H9 (cell line): Measurements from ENCODE around the gene GBA2. TPM values are rescaled to one million over a fixed set of nuclear protein-coding genes. Genes with fewer than 3 reads are reported as not detected.

ENCODE experiments used
- DNase-seq: peaks from one replicate; pipeline ENCODE4 v3.0.0-alpha.2; 2017
- H2AFZ ChIP-seq: one replicate; pipeline ENCODE4 v1.6.1; 2013; ENCODE audit warnings: mild to moderate bottlenecking, low read length, control low read depth, moderate library complexity
- H2AK5ac ChIP-seq: 2 replicates; pipeline ENCODE4 v1.6.1; 2013; ENCODE audit warnings: low read length, control low read depth, mixed read lengths; ENCODE audit not compliant: insufficient read length
- H2BK120ac ChIP-seq: one replicate; pipeline ENCODE4 v1.6.1; 2013; ENCODE audit warnings: low read depth, mild to moderate bottlenecking, low read length, control low read depth, inconsistent platforms; ENCODE audit not compliant: poor library complexity, severe bottlenecking
- H2BK12ac ChIP-seq: 2 replicates; pipeline ENCODE4 v1.6.1; 2013; ENCODE audit warnings: low read length, control low read depth, mixed read lengths, low read depth; ENCODE audit not compliant: insufficient read length
- H2BK15ac ChIP-seq: 2 replicates; pipeline ENCODE4 v1.6.1; 2013; ENCODE audit warnings: low read depth, low read length, control low read depth
- H2BK20ac ChIP-seq: one replicate; pipeline ENCODE4 v1.6.1; 2013; ENCODE audit warnings: low read depth, mild to moderate bottlenecking, low read length, control low read depth, inconsistent platforms; ENCODE audit not compliant: poor library complexity, severe bottlenecking
- H2BK5ac ChIP-seq: 2 replicates; pipeline ENCODE4 v1.6.1; 2013; ENCODE audit warnings: low read length, control low read depth, mixed read lengths; ENCODE audit not compliant: insufficient read length
- H3K14ac ChIP-seq: 2 replicates; pipeline ENCODE4 v1.6.1; 2013; ENCODE audit warnings: low read length, control low read depth; ENCODE audit not compliant: insufficient read depth
- H3K18ac ChIP-seq: 2 replicates; pipeline ENCODE4 v1.6.1; 2013; ENCODE audit warnings: low read depth, mild to moderate bottlenecking, mixed read lengths, low read length, control low read depth; ENCODE audit not compliant: insufficient read length
- H3K23ac ChIP-seq: 2 replicates; pipeline ENCODE4 v1.6.1; 2013; ENCODE audit warnings: low read length, control low read depth, mixed read lengths, low read depth; ENCODE audit not compliant: insufficient read length
- H3K23me2 ChIP-seq: 2 replicates; pipeline ENCODE4 v1.6.1; 2013; ENCODE audit warnings: low read depth, mild to moderate bottlenecking, mixed read lengths, low read length, control low read depth; ENCODE audit not compliant: insufficient read length, poor library complexity, severe bottlenecking
- H3K27ac ChIP-seq: 2 replicates; pipeline ENCODE4 v1.5.1; 2013; ENCODE audit warnings: low read length, control low read depth, mixed read lengths, low read depth; ENCODE audit not compliant: insufficient read length
- H3K27me3 ChIP-seq: 2 replicates; pipeline ENCODE4 v1.6.1; 2013; ENCODE audit warnings: low read length, control low read depth, inconsistent platforms; ENCODE audit not compliant: insufficient read depth
- H3K4ac ChIP-seq: 2 replicates; pipeline ENCODE4 v1.6.1; 2013; ENCODE audit warnings: low read depth, mild to moderate bottlenecking, control low read depth, inconsistent platforms, low read length, moderate library complexity
- H3K4me1 ChIP-seq: 2 replicates; pipeline ENCODE4 v1.6.1; 2013; ENCODE audit warnings: low read length, control low read depth, inconsistent platforms; ENCODE audit not compliant: insufficient read depth
- H3K4me2 ChIP-seq: 2 replicates; pipeline ENCODE4 v1.6.1; 2013; ENCODE audit warnings: low read length, control low read depth, mixed read lengths; ENCODE audit not compliant: insufficient read length, insufficient read depth
- H3K56ac ChIP-seq: 2 replicates; pipeline ENCODE4 v1.6.1; 2013; ENCODE audit warnings: low read depth, mild to moderate bottlenecking, mixed read lengths, low read length, control low read depth; ENCODE audit not compliant: insufficient read length
- H3K79me1 ChIP-seq: 2 replicates; pipeline ENCODE4 v1.6.1; 2013; ENCODE audit warnings: low read depth, mild to moderate bottlenecking, moderate library complexity, low read length, control low read depth, inconsistent platforms; ENCODE audit not compliant: insufficient read depth, poor library complexity, severe bottlenecking
- H3K79me2 ChIP-seq: 2 replicates; pipeline ENCODE4 v1.6.1; 2013; ENCODE audit warnings: low read length, control low read depth, inconsistent platforms; ENCODE audit not compliant: insufficient read depth
- H3K9ac ChIP-seq: 2 replicates; pipeline ENCODE4 v1.6.1; 2013; ENCODE audit warnings: low read length, control low read depth, mixed read lengths; ENCODE audit not compliant: insufficient read length; ENCODE audit errors: extremely low read depth
- H3K9me3 ChIP-seq: one replicate; pipeline ENCODE4 v1.6.1; 2013; ENCODE audit warnings: low read depth, low read length, inconsistent platforms; ENCODE audit not compliant: control insufficient read depth
- H3T11ph ChIP-seq: one replicate; pipeline ENCODE4 v1.6.1; 2013; ENCODE audit warnings: mild to moderate bottlenecking, low read length, control low read depth, inconsistent platforms
- H4K20me1 ChIP-seq: one replicate; pipeline ENCODE4 v1.6.1; 2013; ENCODE audit not compliant: control insufficient read depth, insufficient read length, insufficient read depth
- H4K5ac ChIP-seq: 2 replicates; pipeline ENCODE4 v1.6.1; 2013; ENCODE audit warnings: low read depth, mild to moderate bottlenecking, mixed read lengths, low read length, control low read depth; ENCODE audit not compliant: insufficient read length
- H4K8ac ChIP-seq: replicated peaks from 2 replicates; pipeline ENCODE4 v1.6.1; 2013; ENCODE audit warnings: low read length, control low read depth, mixed read lengths, low read depth; ENCODE audit not compliant: insufficient read length
- H4K91ac ChIP-seq: 2 replicates; pipeline ENCODE4 v1.6.1; 2013; ENCODE audit warnings: low read depth, mild to moderate bottlenecking, moderate library complexity, mixed read lengths, low read length, control low read depth; ENCODE audit not compliant: insufficient read length
- H3K27ac Mint-ChIP-seq, 3 experiments: 2 replicates in 2 of 3; 3 replicates in 1 of 3; pipeline ENCODE4 v1.8.0; 2020 to 2021; ENCODE audit warnings: mixed read lengths in 3 of 3, mild to moderate bottlenecking in 1 of 3, moderate library complexity in 1 of 3
- H3K27me3 Mint-ChIP-seq: 2 replicates; pipeline ENCODE4 v1.8.0; 2021; ENCODE audit warnings: low read depth, mild to moderate bottlenecking, moderate library complexity, mixed read lengths
- H3K36me3 Mint-ChIP-seq, 3 experiments: 2 replicates in 2 of 3; 3 replicates in 1 of 3; pipeline ENCODE4 v1.8.0; 2020 to 2021; ENCODE audit warnings: low read depth in 3 of 3, mixed read lengths in 3 of 3; ENCODE audit not compliant: insufficient read depth in 1 of 3
- H3K4me1 Mint-ChIP-seq, 2 experiments: 2 replicates each; pipeline ENCODE4 v1.8.0; 2020; ENCODE audit warnings: mixed read lengths in 2 of 2
- H3K4me3 Mint-ChIP-seq, 2 experiments: 2 replicates in 1 of 2; 3 replicates in 1 of 2; pipeline ENCODE4 v1.8.0; 2020 to 2021; ENCODE audit warnings: mild to moderate bottlenecking in 2 of 2, mixed read lengths in 2 of 2, moderate library complexity in 1 of 2
- H3K9me3 Mint-ChIP-seq, 2 experiments: 2 replicates in 1 of 2; 3 replicates in 1 of 2; pipeline ENCODE4 v1.8.0; 2020; ENCODE audit warnings: mild to moderate bottlenecking in 2 of 2, mixed read lengths in 2 of 2, moderate library complexity in 1 of 2
- CTCF ChIP-seq: fragments of 200-600 bp; sonication (generic); conservative IDR thresholded peaks from 3 replicates; pipeline ENCODE4 v1.8.0; 2021; ENCODE audit warnings: antibody characterized with exemption, mild to moderate bottlenecking
- total RNA-seq: library from RNA; stranded (reverse); gene quantifications from 2 replicates; pipeline ENCODE4 v1.2.1, GENCODE V29; 2021

GBA2 gene
- total RNA-seq, 1 experiment from 2014 or later: 103 TPM

GRCh38 chr9:35783418-35783817, 34.4 kb upstream of the GBA2 start:
- H3K4me1 Mint-ChIP-seq: no peaks in the 10 kb centered on the region
- Histone ChIP-seq H3K79me2 (no peaks in the 10 kb centered on the region), H4K91ac (no peak overlapping the region), H2AK5ac (no peak overlapping the region), H3K4ac (no peak overlapping the region), H2AFZ (no peak overlapping the region), H3K27me3 (no peaks in the 10 kb centered on the region), H4K8ac (no peak overlapping the region), H2BK15ac (no peak overlapping the region), H3K14ac (no peak overlapping the region), H3K4me2 (no peak overlapping the region), H3K9me3 (no peaks in the 10 kb centered on the region), H3T11ph (no peak overlapping the region), H2BK120ac (no peak overlapping the region), H3K18ac (no peak overlapping the region), H3K9ac (no peak overlapping the region), H4K20me1 (no peaks in the 10 kb centered on the region), H4K5ac (no peak overlapping the region), H3K79me1 (no peaks in the 10 kb centered on the region), H3K4me1 (no peaks in the 10 kb centered on the region), H3K56ac (no peak overlapping the region), H2BK20ac (no peak overlapping the region), H3K23me2 (no peaks in the 10 kb centered on the region), H2BK5ac (no peak overlapping the region), H3K27ac (no peak overlapping the region), H3K23ac (no peak overlapping the region), H2BK12ac (no peak overlapping the region)
- H3K4me3 Mint-ChIP-seq: no peak overlapping the region
- H3K27me3 Mint-ChIP-seq: no peaks in the 10 kb centered on the region
- peaks cover 7 to 29% (median 17%) of the 10 kb centered on the region in 3 experiments for H3K36me3 Mint-ChIP-seq
- TF ChIP-seq CTCF: no peak
- DNase-seq: no peak
- H3K27ac Mint-ChIP-seq: no peak overlapping the region
- no peaks in the 10 kb centered on the region for H3K9me3 Mint-ChIP-seq
